ENCODE results near the gene RNASE1. TPM values are rescaled to one million over a fixed set of nuclear protein-coding genes. Genes with fewer than 3 reads are reported as not detected.
A peak's percentile ranks its signal among the peaks of the same experiment; 100 is the strongest.

The RNASE1 gene
- total and polyA plus RNA-seq, 9 of the 15 experiments (the other 6 are each of a cell fraction or from before 2014, with no cell fraction given), result 6.4 to 33.3 (median 13.9) TPM

- TF ChIP-seq POLR2AphosphoS5 (IDR thresholded peaks at IDR 0.05; ENCODE audit: control insufficient read depth, insufficient read depth, low read depth, low read length), result peak; percentile 51
- TF ChIP-seq TGIF2 (CRISPR knock-in tag; IDR thresholded peaks at IDR 0.05), result no peak
- no peak for TF ChIP-seq POLR3G (IDR thresholded peaks at IDR 0.05; ENCODE audit: extremely low read depth, insufficient read length, insufficient replicate concordance)
- 0 out of 6 replicates have a peak, but pooled peaks of 1 of the 3 experiments have one; percentile 5 for TF ChIP-seq ZBTB11 (CRISPR knock-in tag; IDR thresholded peaks at IDR 0.05)
- no peak for TF ChIP-seq SNAPC5 (CRISPR knock-in tag; IDR thresholded peaks at IDR 0.05)
- no peak for TF ChIP-seq CBFB (CRISPR knock-in tag; IDR thresholded peaks at IDR 0.05)
- 0 out of 4 replicates have a peak, but pooled peaks of 1 of the 2 experiments have one; percentile 4 for TF ChIP-seq KDM1A (IDR thresholded peaks at IDR 0.05)
- TF ChIP-seq ZNF589 (CRISPR knock-in tag; IDR thresholded peaks at IDR 0.05; ENCODE audit: low read depth), result no peak
- TF ChIP-seq ZNF76 (CRISPR knock-in tag; IDR thresholded peaks at IDR 0.05; ENCODE audit: borderline replicate concordance), result no peak
- TF ChIP-seq RBBP5 (IDR thresholded peaks at IDR 0.05; ENCODE audit: borderline replicate concordance, insufficient read depth, low read length, poor library complexity, severe bottlenecking), result peak; percentile 41
- TF ChIP-seq ZNF57 (CRISPR knock-in tag; IDR thresholded peaks at IDR 0.05), result no peak
- no peak for TF ChIP-seq SMARCC2 (IDR thresholded peaks at IDR 0.05; ENCODE audit: low read depth)
- no peak for TF ChIP-seq PRMT5 (CRISPR knock-in tag; IDR thresholded peaks at IDR 0.05)
- peak; percentile 74; the same call in 1 of the 2 replicates for TF ChIP-seq KLF16 (IDR thresholded peaks at IDR 0.05)
- TF ChIP-seq NCOA6 (IDR thresholded peaks at IDR 0.05), result 0 out of 2 replicates have a peak, but pooled peaks have one; percentile 34
- TF ChIP-seq YBX1 (IDR thresholded peaks at IDR 0.05), result no peak
- TF ChIP-seq FOXK2 (conservative IDR thresholded peaks at IDR 0.05 in 1 of 2, IDR thresholded peaks at IDR 0.05 in 1 of 2; ENCODE audit: low read depth in 2 of 2), result 0 out of 4 replicates have a peak, but pooled peaks of 1 of the 2 experiments have one; percentile 30
- TF ChIP-seq GATA2 (CRISPR knock-in tag; IDR thresholded peaks at IDR 0.05), result peak; percentile 46; the same call in 1 of the 2 replicates
- TF ChIP-seq ZBTB33 (CRISPR knock-in tag; IDR thresholded peaks at IDR 0.05), result no peak
- no peak for TF ChIP-seq SMAD1 (IDR thresholded peaks at IDR 0.05; ENCODE audit: low read depth, low read length, partially characterized antibody)
Measured at GRCh38 chr14:20799456-20799891, 3.2 kb downstream of the RNASE1 start (continued).

Data from K562 (cell line).